NCI-H1417 (cell line): Measurements from ENCODE around the gene ALDH1A3.
"Not testable (repeated sequence)": the region's sequence is repeated elsewhere in the genome, so short reads cannot be mapped to it uniquely, and the experiment has no call there.

Experiments used
- DNase-seq, 3 experiments: peaks; one replicate each; lab custom pipeline; 2025; lab: John Stamatoyannopoulos, UW

Gene ALDH1A3

DNA sequence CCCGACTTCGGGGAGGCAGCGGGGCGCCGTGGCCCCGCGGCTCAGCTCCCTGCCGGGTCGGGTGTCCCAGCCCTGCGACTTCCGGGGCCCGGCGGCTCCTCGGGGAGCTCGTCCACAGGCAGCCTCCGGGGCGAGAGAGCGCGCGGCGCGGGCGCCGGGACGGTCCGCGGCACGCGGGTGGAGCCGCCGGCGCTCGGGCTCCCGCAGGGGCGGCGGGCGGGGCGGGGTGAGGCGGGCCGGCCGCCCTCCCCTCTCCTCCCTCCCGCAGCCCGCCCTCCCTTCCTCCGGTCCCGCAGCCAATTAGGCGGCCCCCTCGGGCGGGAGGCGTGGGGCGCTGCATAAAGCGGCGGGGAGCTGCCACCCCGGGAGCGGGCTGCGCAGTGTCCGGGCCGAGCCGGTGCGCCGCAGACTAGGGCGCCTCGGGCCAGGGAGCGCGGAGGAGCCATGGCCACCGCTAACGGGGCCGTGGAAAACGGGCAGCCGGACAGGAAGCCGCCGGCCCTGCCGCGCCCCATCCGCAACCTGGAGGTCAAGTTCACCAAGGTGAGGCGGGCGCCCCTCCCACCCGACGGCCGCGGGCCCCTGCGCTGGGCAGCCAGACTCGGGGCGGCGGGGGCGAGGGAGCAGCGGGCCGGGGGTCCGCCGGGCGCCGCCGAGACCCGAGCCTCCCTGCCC is at the start of gene ALDH1A3:
Gene ALDH1A3 (plus strand): TSS at position 368 of the 675 bp plus-strand sequence. CDS start 77 bp downstream, at position 445.
- DNase-seq: peak in 2 of 3 experiments; percentile 34 to 59

DNA sequence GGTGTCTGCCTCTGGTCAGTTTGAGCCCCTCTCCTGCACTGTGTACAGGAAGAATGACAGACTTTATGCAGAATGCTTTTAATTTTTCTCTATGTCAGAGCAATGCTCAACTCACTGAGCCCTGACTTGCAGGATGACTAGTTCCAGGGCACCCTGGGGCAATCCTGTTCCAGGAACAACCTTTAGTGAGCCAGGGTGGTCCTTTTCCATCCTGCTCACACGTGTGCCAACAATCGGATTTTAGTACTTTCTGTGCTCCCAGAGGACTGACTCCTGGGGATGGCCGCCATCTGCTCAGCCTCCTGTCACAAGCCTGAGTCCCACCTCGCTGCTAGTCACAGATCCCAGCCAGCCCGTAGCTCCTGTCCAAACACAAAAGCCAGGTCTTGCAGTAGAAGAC is 48.2 kb upstream of the ALDH1A3 start:
- DNase-seq: no peak

DNA sequence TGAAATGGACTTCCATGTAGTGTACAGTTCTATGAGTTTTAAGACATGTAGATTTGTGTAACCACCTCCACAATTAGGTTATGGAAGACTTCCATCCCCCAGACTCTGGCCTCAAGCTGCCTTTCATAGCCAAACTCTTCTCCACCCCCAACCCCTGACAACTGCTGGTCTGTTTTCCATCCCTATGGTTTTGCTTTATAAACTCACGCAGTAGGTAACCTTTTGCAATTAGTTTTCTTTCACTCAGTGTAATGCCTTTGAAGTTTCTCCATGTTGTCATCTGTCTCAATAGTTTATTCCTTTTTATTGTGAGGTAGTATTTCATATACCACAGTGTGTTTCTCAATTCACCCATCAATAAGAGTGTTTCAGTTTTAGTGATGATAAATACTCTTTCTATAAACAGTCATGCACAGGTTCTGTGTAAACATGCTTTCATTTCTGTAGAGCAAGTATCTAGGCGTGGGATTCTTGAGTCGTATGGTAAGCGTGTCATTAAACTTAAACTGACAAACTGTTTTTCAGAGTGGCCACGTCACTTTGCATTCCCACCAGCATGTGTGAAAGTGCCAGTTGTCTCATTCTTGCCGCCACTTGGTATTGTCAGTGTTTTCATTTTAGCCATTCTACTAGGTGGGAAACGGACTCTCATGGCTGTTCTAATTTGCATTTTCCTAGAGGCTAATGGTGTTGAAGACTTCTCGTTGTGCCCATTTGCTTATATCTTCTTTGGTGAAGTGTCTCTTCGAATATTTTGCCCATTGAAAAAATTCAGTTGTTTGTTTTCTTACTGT is 47.3 kb upstream of the ALDH1A3 start:
- DNase-seq: peak in 1 of 3 experiments; percentile 10

DNA sequence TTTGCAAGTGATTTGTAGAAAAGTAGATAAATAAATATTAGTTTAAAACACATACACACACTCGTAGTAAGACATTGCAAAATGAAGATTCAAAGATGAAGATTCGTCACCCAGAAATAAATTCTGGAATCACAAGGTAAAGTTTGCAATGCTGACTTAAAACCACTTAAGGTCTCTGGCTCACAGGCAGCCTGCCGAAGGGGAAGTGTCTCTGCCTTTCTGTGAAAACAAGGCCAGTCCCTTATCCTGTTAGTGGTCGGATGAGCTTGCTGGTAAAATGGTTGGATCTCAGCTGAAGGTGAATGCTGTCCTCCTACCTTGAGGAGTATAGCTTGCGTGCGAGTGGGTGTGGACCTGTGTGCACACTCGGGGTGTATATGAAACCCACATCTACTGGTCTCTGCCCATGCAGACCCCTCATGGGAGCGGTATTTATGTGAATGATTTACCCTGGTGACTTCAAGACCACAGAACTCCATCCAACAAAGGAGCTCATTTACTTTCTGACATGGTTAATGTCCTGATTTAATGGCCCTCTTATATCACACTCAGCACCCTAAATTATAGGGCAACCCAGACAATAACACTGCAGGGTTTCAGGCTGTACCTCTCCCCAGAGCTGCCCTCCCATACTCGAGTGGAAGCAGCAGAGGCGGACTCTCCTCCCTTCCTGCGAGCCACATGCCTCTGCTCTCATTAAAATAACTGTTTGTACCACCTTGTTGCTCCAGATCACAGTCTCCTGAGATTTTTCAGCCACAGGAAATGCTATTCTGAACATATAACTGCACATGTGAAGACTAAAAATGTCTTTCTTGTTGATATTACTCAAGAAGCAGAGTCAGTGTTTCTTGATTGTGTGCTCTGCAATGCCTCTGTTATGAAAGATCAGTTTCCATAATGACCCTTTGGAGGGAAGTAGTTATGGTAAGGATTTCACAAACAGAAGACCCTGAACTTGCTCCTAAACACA is 45.9 kb upstream of the ALDH1A3 start:
- DNase-seq: peak in 2 of 3 experiments; percentile 54 to 86

DNA sequence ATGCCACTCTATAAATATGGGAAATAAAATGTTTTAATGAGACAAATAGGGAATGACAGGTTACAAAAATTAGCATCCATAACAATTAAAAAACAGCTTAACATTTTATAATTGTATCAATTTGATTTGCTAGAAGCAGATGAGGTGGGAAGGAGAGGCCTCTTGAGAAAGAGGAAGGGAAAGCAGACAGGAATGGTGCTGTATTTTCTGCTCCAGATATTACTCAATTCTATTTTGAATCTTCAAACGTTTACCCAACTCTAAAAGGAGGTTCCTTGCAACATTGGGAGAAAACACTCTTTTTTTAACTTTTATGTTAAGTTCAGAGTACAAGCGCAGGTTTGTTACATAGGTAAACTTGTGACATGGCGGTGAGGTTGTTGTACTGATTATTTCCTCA is 44.9 kb upstream of the ALDH1A3 start:
- DNase-seq: no peak

DNA sequence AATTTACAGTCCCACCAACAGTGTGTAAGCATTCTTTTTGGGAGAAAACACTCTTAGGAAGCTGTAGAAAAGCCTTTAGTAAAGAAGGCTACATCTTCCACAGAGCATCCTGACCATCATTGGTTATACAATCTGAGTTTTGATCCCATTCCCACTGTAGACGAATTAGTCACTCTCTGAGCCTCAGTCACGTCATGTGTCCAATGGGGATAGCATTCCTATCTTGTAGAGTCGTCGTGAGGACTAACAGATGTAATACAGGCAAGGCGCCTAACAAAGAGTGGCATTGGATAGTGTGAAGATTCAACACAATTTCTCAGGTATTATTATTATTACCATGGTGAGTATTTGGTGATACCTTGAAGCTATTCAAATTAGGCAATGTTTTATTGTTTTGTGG is 44.0 kb upstream of the ALDH1A3 start:
- DNase-seq: no peak

DNA sequence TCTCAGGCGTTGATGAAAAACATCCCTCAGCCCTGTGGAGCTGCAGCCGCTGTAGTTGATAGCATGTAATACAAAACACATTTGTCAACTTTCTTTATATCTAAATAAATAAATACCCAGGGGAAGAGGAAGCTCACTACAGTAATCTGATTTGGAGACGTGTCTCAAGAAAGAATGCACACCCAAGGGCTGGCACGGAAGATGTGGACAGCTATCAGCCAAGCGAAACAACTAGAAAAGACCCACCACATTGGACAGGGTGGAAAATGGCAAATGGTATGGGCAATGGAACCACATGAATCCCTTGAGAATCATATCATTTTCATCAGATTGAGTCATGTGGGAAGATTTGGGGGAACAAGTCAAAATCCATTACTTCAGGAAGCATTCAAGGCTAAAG is 43.1 kb upstream of the ALDH1A3 start:
- DNase-seq: no peak

DNA sequence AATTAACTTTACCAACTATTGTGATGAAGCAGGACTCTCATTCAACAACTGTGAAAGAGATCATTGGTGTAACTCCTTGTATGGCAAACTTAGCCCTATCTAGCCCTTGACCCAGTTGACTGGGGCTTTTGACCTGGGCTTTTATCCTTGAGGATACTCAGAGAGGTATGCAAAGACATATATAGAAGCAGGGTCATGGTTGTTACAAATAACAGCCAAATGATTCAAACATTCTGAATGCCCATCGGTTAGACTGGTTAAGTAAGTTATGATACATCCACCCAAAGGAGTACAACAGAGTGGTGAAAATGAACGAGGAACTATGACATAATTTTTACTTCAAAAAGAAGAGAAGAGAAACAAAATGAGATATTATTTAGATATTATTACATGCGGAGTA is 38.2 kb upstream of the ALDH1A3 start:
- DNase-seq: no peak

DNA sequence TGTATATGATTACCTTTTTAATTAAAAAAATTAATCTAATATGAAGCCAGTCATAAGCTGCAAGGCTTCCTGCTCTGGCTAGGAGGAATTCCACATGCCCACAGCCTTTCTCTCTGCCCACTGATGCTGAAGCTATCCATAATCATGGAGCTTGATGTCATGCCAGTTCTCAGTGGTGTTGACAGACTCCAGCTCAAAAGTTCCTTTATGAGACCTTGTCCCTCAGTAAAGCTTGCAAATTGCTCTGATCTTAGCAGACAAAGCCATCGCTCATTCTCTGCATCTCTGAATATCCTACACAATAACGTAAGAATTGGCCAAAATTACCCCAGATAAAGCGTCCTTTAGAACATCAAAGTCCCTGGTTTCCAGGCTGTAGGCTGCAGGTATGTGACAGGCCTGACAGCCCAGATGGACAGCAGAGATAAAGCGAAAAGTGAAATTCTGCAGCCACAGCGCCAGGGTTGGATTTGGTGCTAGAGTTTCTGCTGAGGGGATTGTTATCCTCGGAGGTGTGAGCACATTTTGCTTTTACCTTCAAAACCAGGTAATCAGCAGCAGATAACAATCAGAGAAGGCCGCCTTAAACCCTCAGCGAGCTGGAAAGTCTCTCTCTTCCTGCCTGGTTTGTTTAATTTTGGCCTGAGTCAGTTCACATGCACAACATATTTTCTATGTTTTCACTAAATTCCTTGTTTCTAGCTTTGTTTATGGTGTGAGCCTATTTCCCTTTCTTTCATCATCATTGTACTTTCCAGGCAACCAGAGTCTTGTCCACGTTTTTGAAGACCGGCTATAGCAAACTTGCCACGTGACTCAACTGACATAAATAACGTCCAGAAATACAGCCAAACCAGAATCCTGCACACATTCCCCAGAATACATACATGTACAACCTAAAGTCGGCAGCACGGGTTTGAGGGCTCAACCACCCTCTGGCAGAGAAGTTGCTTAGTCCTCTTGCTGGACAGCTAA is 36.6 kb upstream of the ALDH1A3 start:
- DNase-seq: no peak

DNA sequence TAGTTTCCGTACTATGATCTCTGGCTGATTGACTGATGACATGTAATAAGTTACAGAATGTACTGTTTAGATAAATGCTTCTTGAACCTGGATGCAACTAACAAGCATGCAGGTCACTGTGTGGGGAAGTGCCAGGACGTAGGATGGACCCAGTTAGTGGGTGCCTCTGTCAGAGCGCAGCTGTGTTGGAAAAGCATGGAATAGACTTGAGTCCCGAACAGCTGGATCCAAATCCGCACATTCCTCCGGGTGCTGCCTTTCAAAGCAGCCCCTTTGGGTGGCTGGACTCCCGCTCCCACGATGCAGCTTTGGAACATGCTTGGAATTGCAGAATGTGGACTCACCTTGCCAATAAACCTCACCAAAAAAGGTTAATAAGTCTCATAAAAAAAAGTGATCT is 35.5 kb upstream of the ALDH1A3 start:
- no peak for DNase-seq

DNA sequence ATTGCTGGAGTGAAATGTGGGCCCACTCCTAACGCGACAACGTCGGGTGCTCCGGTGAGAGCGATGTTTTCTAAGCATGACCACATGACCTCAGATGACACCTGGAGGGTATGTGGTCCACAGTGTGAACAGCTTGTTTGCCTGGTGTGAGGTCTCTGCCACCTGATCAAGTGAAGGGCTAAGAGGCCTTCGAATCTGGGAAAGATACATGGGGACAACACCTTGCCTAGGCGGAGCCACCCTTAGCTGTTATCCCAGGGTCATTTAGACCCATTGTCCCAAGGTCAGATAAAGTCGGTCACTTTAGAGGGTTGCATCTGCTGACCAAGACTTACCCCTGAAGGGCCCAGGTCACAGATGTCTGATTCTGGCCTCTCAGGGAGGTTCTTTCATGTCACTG is 34.9 kb upstream of the ALDH1A3 start:
- no peak for DNase-seq

DNA sequence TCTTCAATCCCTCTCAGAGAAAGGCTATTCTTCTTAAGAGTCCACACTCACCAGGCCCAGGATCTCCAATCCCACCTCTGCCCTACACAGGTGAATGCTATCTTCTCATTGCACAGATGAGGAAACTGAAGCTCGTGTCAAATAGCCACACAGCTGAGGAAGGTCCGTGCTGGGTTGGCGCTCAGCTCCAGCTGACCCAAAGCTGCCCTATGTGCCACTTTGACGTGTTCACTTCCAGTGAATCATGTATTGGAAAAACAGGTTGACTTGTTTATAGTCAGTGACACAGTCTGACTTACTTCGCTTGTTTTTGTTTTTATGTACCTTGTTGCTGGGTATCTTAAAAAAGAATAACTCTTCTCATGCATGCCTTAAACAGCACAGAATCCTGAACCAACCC is 32.4 kb upstream of the ALDH1A3 start:
- DNase-seq: no peak

DNA sequence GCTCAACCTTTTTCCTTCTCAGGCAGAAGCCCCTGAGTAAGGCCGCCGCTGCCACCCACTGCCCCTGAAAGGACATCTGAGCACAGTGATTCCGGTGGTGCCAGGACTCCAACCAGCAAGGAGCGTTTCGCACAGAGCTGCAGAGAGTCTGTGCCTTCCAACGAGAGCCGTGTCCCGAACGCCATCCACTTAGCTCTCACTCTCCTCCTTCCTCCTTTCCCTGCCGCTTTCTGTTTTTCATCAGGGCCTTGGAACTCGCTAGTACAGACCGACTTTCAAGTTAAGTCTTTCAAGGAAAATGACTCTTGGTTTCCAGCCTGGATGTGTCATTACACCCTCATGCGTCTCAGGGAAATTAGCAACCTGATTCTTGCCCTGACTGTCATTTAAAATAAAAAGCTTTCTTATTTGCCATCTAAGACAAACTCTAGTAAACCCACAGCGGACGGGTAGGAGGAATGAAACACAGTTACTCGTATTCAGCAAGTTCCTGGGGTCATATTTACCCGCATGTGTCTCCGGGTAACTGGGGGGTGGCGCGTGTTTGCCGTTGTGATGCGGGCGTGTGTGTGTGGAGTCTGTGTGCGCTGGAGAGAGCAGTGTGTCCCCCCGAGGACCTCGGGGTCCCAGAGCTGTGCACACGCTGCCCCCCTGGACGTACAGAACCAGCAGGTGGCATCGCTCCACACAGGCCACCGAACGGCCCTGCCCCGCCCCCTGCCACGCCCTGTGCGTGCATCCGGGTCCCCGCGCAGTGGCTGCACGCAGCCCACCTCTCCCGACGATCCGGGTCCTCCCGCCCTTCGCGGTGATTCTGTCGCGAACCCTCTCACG is 30.4 kb upstream of the ALDH1A3 start:
- DNase-seq: peak; percentile 53 to 69 (median 69)

DNA sequence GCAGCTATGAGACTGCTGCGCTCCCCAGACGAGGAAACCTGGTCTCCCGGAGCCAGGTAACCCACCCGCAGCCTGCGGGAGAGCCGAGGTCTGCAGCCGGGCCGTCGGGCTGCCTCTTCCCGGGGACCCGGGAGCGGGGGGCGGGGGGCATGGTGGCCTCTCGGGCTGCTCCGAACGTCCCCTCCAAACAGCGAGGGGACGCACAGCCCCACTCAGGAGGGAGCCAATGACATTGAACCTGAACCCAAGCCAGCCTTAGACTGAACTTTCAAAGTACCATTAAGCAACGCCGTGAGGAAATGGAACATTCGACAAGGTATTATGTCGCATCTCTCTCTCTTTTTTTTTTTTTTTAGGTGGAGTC is 29.8 kb upstream of the ALDH1A3 start:
- no peak for DNase-seq

DNA sequence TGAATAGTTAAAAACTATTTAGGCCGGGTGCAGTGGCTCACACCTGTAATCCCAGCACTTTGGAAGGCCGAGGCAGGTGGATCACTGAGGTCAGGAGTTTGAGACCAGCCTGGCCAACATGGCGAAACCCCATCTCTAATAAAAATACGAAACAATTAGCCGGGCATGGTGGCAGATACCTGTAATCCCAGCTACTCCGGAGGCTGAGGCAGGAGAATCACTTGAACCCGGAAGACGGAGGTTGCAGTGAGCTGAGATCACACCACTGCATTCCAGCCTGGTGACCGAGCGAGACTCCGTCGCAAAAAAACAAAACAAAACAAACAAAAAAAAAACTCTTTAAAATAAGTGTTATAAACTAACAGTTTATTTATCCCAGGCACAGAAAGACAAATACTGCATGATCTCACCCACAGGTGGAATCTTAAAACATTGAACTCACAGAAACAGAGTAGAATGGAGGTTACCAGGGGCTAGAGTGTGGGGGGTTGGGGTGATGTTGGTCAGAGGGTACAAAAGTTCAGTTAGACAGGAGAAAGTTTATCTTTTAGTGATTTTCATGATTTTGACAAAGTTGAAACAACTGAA is 28.1 kb upstream of the ALDH1A3 start:
- not testable (repeated sequence) for DNase-seq

DNA sequence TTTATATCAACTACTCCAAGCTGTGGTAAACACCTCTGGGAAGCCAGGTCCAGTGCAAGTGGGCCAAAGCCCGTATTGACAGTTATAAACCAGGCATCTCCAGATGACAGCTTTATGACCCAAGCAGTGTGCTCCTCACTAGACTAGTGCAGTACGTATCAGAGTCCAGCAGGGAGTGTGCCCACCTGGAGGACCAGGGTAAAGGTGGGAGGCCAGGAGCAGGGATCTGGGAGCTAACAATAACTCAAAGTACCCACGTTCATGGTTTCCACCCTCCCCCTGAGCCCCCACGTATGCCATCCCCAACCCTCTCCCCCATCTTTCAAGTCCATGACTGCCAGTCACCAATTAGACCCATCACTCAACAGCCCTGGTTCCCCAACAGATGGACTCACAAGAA is 27.0 kb upstream of the ALDH1A3 start:
- DNase-seq: no peak

DNA sequence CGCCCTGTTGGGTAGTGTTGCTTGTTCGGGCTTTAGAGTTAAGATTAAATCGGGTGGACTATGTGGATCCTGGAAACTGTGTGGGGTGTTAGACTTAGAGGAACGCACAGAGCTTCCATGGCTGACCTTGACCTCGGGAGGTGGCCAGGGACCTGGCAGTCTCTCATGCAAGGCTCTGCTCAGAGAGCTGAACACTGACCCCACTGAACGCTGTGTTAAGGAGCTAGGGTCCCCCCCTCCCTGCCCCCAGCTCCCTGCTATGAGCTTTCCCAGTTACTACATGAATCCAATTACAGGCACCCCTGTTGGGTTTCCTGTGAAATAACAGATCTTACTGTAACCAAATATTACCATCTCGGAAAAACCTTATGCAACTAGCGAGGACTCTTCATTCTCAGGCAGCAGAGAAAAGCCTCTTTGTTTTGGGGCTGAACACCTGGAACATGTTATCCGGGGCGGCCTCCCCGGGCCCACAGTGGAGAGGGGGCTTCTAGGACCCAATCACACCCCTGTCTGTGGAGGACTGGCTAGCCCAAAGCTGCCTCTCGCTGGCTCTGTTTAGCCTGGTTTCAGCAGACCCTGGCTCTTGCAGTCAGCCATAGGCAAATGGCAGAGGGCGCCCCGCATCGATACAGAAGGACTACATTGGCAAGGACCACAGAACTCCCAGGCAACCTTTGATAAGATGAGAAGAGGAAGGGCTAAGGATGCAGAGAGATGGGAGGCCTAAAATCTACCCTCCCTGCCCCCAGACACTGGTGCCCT is 25.8 kb upstream of the ALDH1A3 start:
- DNase-seq: no peak

DNA sequence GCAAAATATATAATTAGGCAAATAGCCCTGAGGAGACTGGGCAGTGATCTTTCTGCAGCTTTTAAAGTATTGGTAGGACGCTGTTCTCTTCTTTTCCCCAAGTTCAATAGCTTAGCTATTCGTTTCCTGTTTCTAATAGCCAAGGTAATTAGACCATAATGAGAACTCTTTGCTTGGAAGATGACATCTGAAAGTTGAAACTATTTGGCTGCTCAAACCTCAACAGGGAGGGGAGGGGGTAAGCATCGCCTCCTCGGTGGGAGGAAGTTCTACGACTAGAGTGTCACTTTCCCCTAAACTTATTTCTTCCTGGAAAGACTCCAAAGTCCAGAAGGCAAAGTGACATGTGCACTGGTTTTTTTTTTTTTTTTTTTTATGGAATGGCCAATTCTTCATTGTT is 22.8 kb upstream of the ALDH1A3 start:
- no peak for DNase-seq

DNA sequence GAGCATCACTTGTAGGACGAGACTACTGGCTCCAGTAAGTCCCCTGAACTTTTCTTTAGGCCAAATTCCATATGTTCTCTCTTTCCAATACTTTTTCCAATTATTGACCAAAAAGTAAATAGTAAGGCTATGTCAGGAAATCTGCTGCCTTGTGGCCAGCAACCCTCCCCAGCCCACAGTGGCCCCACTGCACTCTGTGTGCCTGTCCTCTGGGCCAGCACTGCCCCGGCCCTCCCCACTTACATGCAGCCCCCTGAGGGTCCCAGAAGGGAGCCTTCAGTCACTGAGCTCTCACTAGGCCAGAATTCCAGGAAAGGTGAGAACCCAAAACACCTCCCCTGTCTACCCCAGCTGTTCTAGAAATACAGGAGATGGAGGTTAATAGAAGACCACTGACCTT is 21.3 kb upstream of the ALDH1A3 start:
- DNase-seq: no peak
